Suprapubic skin (tissue), 4 donors: ENCODE results near the gene RND3.

ENCODE experiments used
- CTCF ChIP-seq, 2 donors: fragments of 200-600 bp in 1 of 2; fragments of 450-650 bp in 1 of 2; sonication (generic) in 1 of 2; IDR thresholded peaks; one replicate each; pipeline ENCODE4 v1.5.1; 2016 to 2019; ENCODE audit warnings: antibody characterized with exemption in 2 of 2, mild to moderate bottlenecking in 1 of 2, moderate library complexity in 1 of 2
- EP300 ChIP-seq: sonication (generic); formaldehyde crosslinking; IDR thresholded peaks from one replicate; pipeline ENCODE4 v1.6.1; 2017; ENCODE audit warnings: antibody characterized with exemption
- POLR2A ChIP-seq, 2 donors: fragments of 450-650 bp; IDR thresholded peaks; one replicate each; pipeline ENCODE4 v1.6.1; 2017; ENCODE audit warnings: antibody characterized with exemption in 2 of 2, mild to moderate bottlenecking in 2 of 2, moderate library complexity in 2 of 2
- POLR2AphosphoS5 ChIP-seq, 3 donors: sonication (generic); formaldehyde crosslinking; IDR thresholded peaks; one replicate each; pipeline ENCODE4 v1.6.1; 2017; ENCODE audit warnings: antibody characterized with exemption in 3 of 3

GRCh38 chr2:150505178-150505577 is 17.7 kb upstream of the RND3 start:
- TF ChIP-seq CTCF (IDR thresholded peaks at IDR 0.05) = no peak
- no peak for TF ChIP-seq POLR2A (IDR thresholded peaks at IDR 0.05)
- TF ChIP-seq POLR2AphosphoS5 (IDR thresholded peaks at IDR 0.05) = no peak
- no peak for TF ChIP-seq EP300
